ENCODE data around the gene MYLK4.
A peak's percentile ranks its signal among the peaks of the same experiment; 100 is the strongest.
"Not testable (repeated sequence)": the region's sequence is repeated elsewhere in the genome, so short reads cannot be mapped to it uniquely, and the experiment has no call there.

The MYLK4 gene

DNA sequence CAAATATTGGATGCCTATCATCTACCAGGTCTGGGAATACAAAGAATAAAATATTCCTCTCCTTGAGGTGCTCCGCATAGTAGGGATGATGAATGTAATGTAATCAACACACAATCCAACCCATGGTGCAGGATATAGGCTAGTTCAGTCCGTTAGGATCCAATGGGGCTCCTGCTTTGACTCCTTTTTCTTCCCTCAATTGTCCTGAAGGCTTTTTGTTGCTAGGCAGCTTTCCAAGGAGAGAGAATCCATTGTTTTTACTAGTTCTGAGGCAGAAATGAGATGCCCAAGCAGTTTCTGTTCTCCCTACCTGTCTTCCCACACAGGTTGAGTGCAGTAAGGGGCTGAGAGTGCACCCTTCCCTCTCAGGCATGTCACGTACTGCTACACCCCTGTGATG is 26.5 kb upstream of the MYLK4 start:
- no peak for DNase-seq

DNA sequence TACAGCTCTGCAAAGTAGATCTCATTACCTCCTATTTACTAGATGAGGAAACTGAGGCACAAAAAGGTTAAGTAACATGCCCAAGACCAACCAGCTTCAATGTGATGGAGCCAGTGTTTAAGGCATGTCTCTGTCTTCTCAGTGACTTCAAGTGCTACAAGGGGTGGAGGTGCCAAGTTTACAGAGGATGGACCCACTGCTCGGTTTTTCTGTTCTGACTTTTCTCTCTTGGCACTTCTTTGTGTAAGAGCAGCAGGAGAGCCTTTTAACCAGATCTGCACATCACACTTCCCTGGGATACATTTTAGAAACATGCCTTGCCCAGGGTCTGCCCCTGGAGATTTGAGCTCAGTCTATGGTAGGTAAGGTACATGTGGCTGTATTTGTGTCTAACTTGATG is 24.3 kb upstream of the MYLK4 start:
- DNase-seq = no peak

DNA sequence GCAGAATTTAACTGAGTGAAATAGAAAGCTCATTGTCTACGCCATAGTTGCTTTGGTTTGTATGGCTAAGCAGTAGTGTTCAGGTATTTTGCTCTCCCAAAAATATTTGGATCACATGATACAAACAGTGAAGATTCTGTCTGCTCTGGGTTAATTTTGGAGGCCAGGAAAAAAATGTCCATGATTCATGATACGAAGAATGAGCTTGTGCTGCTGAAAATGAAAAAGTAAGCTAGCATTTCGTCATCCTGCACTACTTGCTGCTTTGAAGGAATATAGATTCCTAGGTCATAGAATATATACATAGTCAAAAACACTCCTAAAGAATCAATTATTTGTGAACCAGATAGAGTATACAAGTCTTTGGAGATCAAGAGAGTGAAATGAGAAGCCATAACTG is 22.7 kb upstream of the MYLK4 start:
- peak; percentile 38 for DNase-seq

DNA sequence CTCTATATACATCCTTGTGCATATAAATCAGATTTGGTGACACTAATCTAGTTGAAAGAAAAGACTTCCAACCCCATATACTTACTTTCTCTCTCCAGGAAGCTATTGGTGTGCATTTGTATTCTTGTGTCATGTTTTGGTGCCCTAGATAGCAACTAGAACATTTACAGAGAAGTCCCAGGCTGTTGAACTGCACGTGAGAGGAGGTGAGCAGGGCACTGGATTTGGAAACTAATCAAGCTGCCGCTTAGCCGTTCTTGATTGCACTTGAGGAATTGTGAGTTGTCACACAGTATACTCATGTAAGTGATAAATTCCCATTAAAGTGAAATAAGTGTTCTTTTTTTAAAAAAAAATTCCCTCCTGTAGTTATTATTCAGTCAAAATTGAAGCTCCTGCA is 22.1 kb upstream of the MYLK4 start:
- DNase-seq = no peak

DNA sequence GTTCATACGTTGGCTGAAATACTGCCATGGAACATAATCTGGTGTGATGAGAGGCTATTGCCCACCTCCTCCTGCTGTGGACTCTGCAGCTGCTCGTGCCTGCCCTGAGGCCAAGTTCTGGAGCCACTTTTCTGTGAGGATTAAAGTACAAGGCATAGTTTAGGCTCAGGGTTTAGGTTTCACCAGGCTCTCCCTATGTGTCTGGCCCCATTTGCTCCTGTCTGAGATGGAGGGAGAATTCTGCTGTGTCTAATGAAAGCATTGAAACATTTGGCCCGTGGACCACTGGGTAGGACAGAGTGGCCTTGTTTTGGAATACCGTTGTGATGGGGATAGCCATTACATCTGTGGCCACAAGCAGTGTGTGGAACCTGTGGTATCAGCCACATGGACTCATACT is 20.4 kb upstream of the MYLK4 start:
- DNase-seq = no peak

DNA sequence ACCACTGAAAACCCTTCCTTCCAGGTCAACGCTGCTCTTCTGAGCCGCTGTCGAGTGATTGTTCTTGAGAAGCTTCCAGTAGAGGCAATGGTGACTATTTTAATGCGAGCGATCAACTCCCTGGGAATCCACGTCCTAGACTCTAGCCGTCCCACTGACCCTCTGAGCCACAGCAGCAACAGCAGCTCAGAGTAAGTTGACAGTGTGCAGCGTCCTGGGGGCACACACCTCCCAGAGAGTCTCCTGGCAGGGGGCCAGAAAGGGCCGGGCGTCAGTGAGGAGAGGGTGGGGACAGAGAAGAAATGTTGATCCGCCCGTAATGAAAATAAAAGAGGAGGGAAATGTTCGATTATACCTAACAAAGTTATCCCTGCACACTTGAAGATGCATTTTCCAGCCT is 19.4 kb upstream of the MYLK4 start:
- DNase-seq = no peak

DNA sequence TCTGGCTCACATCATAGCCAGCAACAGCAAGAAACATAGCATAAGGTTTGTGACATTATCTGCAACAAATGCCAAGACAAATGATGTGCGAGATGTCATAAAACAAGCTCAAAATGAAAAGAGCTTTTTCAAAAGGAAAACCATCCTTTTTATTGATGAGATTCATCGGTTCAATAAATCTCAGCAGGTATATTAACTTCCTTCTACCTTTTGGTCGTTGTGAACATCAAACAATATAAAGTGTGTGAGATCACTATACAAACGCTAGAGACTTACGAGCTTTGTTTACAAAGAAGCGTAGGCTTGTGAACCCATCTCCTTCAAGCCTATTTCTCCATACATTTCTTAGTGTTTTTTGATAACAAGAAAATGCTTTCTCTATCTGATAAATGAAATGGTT is 18.0 kb upstream of the MYLK4 start:
- no peak for DNase-seq

DNA sequence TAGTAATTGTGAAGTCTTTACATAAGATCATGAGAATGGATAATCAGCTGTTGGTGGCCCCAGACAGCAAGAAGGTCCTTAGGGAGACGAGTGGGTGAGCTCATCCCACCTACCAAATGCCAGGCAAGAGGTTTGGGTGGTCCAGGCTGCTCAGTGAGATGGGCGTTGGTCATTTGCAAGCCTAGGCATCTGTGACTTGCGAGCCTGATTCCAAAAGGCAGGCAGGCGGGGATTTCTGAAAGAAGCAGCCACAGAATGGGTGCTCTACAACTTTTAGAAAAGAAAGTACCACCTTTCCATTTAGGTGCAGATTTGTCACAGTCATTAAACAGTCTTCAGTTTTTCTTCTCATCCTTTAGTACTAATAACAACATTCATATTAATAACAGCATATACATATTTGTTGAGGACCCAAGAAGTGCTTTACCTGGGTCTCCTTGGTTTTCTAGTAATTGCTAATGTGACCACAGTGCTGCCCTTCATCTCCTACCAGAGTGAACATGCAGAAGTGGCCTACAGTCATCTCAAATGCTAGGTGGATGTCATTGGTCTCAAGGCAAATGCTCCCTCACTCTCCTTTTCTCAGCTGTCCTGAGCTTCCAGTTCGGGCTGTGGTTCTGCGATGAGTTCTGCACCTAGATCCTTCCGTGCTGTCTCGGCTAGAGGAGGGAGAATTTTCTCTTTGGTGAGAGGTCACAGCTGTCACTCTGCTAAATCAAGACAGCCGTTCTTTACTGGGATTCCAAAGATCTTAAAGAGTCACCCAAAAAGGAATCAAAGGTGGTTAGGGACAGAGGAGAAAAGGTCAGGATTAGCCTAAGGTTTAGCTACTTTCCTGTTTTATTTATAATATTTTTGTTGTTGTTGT is 17.2 kb upstream of the MYLK4 start:
- no peak for DNase-seq

DNA sequence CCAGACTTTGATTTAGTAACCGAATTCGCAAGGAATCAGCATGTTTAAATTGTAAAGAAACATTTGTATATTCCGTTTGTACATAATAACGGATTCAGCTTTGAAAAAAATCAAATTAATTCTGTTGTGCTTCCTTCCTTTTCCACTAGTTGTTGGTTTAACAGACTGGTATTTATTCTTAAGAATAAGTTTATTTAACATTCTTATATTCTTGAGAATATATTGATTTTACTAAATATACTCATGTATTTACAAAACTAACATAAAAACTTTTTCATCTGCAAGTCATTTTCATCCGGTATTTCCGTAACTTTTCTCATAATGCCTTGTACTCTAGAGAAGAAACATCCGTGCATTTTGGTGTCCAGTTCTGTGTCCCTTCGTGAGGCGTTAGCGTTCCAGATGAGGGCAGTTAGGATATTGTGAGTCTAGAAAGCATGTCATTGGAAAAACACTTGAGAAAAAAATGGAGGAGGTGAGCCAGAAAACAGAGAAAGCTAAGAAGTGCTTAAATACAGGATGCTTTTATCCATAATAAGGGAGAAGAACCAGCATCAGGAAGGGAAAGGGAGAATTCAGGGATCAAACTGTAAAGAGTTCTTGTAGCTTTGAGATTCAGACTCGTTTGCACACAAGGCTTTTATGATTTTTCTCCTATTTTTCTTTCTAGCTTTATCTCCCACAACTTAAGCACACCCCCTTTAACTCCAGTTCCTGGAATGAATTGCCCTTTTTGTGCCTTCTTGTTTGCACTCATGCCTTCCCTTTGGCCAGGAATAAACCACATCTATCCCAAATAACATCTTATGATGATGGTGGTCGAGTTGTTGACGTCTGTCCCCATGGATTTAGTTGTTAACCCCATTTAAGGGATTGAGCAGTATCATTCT is 16.3 kb upstream of the MYLK4 start:
- DNase-seq = peak; percentile 33

DNA sequence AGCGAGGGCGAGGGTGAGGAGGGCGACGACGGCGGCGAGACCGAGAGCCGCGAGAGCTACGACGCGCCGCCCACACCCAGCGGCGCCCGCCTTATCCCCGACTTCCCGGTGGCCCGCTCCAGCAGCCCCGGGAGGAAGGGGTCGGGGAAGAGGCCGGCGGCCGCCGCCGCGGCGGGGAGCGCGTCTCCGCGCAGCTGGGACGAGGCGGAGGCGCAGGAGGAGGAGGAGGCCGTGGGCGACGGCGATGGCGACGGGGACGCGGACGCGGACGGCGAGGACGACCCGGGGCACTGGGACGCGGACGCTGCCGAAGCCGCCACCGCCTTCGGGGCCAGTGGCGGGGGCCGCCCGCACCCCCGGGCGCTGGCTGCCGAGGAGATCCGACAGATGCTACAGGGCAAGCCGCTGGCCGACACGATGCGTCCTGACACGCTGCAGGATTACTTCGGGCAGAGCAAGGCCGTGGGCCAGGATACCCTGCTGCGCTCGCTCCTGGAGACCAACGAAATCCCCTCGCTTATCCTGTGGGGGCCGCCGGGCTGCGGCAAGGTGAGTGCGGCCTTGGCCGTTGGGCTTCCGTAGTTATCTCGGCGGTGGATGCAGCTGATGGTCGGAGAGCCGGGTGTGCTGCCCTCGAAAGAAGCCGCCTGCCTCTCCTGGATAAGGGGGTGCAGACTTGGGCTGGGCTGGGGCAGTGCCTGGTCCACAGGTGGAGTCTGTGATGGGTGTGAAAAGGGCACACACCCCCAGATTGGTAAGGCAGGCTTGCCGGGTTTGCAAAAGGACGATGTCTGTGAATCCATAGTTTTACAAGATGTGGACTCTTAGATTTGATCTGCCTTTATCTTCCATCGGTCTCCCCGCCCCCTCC is 15.4 kb upstream of the MYLK4 start:
- DNase-seq = peak; percentile 54

DNA sequence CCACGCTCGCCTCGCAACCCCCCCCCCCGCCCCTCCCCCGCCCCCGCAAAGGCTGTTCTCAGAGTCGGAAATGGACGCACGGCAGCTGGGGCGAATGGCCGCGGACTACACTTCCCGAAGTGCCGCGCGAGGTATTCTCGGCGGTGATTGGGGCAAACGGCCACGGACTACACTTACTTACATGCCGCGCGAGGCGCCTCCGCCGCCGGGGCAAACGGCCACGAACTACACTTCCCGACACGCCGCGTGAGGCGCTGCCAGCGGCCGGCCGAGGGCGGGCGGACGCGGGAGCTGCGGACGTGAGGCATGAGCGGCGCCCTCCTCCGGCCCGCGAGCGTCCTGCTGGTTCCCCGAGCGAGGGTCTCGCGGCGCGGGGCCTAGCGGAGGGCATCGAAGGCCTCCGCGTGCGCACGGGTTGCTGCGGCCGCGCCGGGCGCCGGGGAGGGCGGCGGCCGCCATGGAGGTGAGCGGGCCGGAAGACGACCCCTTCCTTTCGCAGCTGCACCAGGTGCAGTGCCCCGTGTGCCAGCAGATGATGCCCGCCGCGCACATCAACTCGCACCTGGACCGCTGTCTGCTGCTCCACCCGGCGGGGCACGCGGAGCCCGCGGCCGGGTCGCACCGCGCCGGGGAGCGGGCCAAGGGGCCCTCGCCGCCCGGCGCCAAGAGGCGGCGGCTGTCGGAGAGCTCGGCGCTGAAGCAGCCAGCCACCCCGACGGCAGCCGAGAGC is 14.6 kb upstream of the MYLK4 start, which contains the start of gene WRNIP1:
WRNIP1 (plus strand) TSS at position 228 of the 730 bp plus-strand sequence; CDS start at position 458, 230 bp downstream.
- peak; percentile 99 for DNase-seq

DNA sequence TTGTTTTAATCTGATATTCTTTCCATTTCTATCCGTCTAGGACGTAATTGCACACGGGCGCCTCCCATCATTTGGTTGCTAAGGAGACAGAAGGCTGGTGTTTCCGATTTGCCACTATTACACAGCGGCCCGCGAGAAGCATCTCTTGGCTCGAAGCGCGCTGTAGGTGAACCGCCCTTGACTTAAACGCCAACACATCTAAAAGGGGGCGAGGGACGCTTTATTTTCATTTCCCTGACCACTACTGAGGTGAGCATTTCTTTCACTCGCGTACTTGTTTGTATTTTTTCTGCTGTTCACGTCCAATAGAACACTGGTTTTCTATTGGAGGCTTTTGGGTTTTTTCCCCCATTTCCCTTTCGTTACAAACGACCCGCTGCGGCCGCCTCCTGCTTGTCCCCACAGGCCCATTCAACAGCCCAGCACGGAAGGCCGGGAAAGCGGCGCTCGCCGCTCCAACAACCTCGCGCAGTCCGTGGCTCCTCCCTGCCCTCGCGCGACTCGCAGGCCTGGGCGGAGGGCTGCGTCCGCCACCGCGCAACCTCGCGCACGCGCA is 14.0 kb upstream of the MYLK4 start:
- peak; percentile 71 for DNase-seq

DNA sequence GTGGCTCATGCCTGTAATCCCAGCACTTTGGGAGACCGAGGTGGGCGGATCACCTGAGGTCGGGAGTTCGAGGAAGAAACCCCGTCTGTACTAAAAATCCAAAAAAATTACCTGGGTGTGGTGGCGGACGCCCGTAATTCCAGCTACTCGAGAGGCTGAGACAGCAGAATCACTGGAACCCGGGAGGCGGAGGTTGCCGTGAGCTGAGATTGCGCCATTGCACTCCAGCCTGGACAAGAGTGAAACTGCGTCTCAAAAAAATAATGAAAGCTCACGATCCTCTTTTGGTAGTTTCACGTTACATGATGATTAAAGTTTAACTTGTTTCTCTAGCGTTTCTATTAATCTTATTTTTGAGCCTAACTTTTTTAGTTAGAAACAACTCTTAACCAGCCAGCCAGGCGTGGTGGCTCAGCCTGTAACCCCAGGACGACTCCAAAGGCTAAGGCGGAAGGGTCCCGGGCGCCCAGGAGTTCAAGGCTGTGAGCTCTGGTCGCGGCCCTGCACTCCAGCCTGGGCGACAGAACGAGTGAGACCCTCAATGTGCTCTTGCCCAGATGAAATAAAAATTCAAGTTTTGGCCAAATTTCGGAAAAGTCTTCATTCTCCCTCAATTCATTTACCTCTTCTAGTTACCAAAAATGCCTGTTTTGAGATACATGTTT is 13.3 kb upstream of the MYLK4 start:
- no peak for DNase-seq

DNA sequence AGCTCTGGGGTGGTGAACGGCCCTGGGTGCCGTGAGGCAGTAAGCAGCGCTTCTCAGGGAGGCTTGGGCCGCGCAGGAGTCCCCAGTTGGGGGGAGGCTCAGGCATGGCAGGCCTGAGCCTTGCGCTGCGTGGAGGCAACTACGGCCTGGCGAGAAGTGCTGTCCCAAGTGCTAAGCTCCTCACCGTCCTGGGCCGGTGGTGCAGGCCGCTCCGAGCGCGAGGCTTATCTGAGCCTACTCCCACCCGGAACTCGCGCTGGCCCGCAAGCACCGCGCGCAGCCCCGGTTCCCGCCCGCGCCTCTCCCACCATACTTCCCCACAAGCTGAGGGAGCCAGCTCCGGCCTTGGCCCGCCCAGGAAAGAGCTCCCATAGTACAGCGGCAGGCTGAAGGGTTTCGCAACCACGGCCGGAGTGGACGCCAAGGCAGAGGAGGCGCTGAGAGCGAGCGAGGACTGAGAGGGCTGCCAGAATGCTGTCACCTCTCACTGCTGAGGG is 12.7 kb upstream of the MYLK4 start:
- no peak for DNase-seq

DNA sequence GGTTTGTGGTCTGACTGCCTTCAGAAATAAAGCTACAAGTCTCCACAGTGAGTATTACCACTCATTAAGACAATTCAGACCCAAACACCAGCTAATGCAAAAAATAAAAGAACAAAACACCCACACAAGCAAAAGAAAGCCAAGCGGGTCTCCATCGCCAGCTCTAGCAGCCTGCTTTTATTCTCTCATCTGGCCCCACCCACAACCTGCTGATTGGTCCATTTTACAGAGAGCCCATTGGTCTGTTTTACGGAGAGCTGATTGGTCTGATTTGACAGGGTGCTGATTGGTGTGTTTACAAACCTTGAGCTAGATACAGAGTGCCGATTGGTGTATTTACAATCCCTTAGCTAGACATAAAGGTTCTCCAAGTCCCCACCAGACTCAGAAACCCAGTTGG is 12.1 kb upstream of the MYLK4 start:
- DNase-seq = not testable (repeated sequence)

DNA sequence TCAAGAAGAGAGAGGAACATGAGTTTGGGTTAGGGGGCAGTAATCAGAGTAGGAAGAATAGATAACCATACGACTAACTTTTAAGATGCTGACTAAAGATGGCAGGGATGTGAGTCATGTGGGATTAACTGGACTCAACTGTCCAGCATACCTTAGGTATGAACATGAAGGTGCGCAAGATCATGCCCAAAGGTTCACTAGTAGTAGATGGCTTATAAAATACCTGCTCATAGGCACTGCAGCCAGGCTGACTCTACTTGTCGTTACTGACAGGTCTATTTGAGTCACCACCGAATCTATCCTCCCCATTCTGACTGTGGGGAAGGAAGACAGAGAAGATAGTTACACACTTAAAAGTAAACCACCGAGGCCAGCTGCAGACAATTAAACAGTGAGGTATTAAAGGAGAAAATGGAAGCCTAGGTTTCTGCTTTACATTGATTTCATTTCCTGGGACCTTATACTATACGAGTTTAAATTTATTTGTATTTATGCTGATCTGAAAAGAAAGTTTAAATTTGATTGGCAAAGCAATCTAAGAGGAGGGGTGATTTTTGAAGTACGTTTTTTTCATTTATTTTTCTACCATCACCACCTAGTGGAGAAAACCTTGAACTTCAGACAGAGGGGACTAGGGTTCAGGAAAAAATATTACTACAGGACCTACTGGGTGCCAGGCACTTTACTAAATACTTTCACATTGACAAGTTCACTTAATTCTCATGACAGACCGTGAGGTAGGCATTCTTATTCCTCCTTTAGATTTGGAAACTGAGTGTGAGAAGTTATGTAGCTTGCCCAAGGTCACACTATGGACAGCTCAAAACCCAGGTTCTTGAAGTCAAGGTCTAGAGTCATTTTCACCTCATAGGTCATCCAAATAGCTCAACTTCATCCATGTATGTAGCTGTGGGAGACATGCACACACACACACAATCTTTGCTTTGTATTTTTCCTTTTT is 10.4 kb upstream of the MYLK4 start:
- DNase-seq = no peak

DNA sequence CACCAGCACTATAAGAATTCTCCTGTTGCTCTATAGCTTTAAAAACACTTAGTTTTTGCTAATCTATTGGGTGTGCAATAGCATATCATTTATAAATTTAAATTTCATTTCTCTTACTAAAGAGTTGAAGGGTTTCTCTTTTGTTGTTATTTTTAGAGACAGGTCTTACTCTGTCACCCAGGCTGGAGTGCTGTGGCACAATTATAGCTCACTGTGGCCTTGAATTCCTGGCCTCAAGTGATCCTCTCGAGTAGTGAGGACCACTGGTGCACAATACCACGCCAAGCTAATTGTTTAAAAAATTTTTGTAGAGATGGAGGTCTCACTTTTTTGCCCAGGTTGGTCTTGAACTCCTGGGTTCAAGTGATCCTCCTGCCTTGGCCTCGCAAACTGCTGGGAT is 8.3 kb upstream of the MYLK4 start:
- no peak for DNase-seq

DNA sequence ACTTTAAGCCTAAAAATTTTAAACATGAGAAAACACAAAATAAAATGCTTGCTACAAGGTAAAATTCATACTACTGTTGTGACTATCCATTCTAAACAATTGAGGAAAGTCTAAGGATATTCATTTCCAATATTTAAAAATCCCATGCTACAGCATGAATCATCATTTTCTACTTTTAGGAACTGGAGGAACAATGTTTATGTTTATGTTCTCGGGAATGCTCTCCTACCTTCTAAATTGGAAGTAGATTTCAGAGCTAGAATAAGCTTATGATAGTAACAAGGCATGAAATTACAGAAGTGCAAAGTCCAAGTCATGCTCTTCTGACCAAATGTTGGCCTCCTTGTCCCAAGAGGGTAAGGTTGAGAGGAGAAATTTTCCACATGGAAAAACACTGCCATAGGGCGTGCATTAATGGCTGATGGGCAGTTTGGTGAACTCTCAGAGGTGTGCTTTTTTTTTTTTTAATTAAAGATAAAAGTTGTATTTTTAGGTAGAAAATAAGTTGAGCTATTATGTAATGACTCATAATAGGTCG is 6.0 kb upstream of the MYLK4 start:
- DNase-seq = no peak

DNA sequence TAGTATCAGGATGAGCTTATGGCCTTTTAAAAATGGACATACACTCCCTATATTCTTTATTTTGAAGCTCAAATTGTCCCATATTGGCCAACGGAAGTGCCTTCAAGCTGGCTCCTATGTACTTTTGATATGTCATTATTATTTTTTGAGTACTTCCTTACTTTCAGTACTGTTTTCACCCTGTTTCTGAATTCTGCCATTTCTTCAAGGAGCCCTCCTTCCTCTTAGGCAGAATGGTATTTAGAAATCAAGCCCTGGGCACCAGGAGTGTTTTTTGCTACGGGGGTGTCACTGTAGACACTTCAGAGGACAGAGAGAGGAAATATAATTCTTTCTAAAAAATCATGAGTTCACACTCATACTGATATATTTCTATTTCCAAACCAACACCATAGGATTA is 5.5 kb upstream of the MYLK4 start:
- no peak for DNase-seq
